Activated CD4-positive, alpha-beta T cell treated with anti-CD3 and anti-CD28 coated beads, Interleukin-2, amount 50 U/mL, for 1 hour (primary cell): ENCODE results near the gene TMEM266.

Source experiments
- DNase-seq: peaks from one replicate; pipeline ENCODE4 v3.0.0-alpha.2; 2020

Gene TMEM266

GRCh38 chr15:76206325-76206976 is 146.7 kb downstream of the TMEM266 start:
- DNase-seq: no peak

DNA sequence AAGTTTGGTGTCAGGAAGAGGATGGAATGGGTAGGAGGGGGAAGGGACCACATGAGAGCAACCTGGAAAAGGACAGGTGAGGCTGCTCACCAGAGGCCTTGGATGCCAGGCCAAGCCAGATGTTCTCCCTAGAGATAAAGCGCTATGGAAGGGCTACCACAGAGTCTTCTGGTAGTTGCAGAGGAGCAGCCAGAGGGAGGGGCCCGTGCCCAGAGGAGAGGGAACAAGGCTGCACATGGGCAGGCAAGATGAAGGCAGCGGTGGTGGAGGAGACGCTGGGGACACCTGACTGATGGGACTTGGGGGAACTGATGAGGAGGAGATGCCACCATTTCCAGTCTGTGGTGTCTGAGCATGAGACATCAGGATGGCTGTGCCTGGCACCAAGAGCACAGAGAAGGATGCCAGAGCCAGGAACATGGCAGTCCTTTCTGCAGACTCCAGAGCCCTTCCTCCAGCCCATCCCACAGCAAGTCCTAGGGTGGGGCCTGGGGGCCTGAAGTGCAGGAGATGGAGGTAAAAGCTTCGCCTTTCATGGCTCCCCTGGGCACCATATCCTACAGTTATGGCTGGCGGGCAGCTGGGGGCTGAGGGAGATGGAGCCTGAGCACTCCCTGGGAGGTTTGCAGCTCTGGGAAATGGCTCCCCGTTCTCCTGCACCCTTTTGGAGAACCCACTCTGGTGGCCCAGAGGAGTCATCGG is 148.4 kb downstream of the TMEM266 start:
- DNase-seq: no peak

DNA sequence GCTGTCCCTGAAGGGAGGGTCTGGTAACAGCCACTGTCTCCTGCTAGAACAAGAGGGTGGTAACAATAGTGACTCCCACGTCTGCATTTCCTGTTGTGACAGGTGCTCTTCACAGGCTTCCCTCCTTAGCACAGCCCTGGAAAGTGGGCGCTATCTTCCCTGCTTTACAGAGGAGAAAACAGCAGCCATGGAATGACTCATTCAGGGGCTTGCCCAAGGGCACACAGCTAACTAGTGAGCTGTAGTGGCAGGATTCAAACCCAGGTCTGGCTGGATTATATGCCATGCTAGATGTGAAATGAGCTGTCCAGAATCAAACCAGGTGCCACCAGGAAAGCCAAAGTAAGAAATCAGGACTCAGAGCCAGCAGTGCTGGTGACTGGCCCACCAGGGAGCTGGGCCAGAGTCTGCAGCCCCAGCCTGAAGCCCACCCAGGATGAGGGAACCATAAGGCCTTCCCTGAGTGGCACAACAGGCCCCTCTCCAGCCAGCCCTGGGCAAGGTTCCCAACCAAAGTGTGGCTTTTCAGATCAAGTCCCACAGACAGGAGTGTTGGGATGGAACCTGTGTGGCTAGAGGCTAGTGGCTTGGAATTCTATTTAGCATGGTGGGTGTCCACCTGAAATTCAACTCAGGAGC is 149.1 kb downstream of the TMEM266 start:
- DNase-seq: no peak

DNA sequence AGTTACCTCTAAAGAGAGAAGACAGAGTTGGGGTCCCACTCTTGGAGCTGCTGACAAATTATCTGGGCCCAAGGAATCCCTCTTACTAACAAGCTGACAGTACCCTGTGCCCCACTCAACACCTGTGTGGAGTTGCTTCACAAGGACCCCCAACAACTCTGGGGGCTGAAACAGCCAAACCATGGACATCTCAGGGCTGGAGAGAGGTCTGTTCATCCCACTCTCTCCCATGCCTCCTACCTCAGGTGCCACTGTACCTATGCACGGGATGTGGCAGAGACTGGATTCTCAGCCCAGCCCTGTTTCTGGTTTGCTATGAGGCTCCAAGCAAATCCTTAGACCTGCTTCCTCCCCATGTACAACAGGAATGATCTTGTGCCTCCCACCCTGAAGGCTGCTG is 149.7 kb downstream of the TMEM266 start:
- DNase-seq: no peak

DNA sequence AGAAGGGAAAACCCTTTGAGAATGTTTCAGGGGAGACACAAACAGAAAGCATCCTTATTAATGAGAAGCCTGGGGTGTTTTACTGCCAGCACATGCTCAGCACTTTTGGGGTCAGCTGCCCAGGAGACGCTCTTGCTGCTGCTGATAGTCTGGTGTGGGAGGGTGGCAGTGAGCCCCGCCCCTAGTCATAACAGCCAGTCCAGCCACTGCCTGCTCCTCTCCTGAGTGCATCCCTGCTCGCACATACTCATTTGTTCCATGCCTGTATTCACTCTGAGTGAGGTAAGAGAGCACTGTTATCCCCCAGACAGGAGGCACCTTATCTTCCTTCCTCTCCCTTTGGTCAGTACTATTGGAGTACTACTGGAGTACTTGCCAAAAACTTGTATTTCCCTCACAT is 150.2 kb downstream of the TMEM266 start:
- no peak for DNase-seq

GRCh38 chr15:76215634-76216033 is 155.8 kb downstream of the TMEM266 start:
- no peak for DNase-seq

GRCh38 chr15:76217029-76217881 is 157.5 kb downstream of the TMEM266 start:
- DNase-seq: no peak

DNA sequence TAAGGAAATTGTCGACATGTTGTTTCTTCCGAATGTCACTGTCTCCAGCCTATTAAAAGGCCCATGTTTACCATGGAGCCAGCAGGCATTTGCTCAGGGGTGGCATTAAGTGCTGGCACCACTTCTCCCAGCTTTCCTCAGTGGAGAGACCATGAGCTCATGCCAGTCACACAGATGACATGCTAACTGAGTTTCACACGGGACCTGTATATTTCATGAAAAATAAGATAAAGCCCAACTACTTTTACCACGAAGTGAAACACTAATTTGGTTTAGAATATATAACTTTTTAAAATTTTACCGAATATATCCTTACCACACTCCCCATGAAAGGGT is 158.1 kb downstream of the TMEM266 start:
- no peak for DNase-seq

GRCh38 chr15:76221085-76221767 is 161.4 kb downstream of the TMEM266 start:
- no peak for DNase-seq

DNA sequence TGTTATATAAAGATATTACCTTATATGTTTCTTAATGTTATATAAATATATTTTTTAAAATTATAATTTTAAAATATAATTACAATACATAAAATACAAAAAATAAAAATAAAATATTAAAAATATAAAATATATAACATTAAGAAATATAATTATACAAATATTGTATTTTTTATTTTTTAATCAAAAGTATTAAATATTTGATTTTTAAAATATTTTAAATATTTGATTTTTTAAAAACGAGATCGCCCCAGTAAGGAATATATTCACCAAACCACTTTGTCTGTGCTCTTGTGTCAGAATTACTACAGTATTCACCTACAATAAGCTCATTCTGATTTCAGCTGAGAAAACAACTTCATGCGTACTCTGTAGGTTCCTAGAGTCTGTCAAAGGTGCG is 162.4 kb downstream of the TMEM266 start:
- no peak for DNase-seq

- DNase-seq: no peak
These were observed 163.7 kb downstream of the TMEM266 start for GRCh38 chr15:76223521-76223920.

- DNase-seq: no peak
These were observed 169.5 kb downstream of the TMEM266 start for GRCh38 chr15:76229266-76229665.

DNA sequence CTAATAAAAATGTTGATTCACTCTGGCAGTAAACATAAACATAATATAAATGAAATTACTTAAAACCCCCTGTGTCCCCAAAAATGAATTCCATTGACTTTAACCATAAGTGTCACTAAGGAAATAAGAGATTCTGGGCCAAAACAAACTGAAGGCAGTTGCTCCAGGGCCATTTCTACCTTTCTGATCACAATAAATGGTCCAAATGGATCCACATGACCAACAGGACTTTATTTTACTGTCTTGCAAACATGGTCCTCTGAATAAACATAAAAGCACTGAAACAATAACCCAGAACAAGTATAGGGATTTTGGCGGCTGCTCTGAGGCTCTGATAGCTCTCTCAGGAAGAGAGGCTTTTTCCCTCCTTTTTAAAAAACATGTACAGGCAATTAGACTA is 174.1 kb downstream of the TMEM266 start:
- no peak for DNase-seq

DNA sequence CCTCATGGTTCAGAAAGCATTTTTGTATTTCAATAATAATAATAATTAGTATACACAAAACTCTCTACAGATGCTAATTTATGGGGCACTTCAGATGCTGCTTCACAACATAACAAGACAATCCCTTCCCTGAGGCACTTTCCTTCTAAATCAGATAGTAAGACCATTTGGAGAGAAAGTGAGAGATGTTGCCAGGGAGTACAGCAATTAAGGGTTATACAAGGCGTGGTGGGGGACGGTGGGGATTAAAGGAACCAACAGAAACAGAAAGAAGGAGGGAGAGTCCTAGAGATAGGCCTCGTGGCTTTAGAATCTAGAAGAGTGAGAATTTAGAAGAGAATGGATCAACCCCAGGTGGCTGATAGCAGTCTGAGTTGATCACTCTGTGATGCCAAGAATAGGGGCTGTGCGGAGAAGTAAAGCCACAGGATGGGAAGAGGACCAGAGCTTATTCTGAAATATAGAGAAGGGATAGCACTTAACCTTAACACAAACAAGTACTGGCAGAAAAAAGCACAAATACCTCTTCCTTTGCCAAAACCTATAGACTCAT is 174.6 kb downstream of the TMEM266 start:
- DNase-seq: no peak

DNA sequence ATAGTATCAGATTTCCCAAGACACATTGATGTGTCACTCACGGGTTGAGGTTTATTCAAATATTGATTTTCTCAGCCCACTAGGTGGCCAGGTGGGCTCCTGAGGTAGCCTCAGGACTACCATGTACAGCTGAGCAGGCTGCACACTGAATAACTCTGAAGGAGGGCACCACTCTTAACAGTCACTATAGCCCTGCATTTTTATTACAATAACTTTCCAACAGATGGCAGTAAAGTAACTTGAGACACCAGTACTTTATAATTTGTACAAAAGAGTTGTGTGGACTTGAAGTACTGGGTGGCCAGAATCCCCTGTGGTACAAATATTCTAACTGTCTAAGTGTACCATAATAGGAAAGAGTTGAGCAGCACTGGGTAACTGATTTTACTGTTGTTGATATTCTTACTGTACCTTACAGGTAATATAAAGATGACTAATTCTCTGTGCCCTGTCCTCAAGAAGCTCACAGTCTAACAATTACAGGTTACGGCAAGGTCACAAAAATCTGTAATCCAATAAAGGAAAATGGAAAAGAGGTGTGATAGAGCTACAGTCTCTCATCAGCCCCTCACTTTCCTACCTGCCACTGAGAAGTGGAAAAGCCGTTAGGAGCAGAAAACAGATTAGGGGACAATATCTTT is 175.5 kb downstream of the TMEM266 start:
- no peak for DNase-seq

DNA sequence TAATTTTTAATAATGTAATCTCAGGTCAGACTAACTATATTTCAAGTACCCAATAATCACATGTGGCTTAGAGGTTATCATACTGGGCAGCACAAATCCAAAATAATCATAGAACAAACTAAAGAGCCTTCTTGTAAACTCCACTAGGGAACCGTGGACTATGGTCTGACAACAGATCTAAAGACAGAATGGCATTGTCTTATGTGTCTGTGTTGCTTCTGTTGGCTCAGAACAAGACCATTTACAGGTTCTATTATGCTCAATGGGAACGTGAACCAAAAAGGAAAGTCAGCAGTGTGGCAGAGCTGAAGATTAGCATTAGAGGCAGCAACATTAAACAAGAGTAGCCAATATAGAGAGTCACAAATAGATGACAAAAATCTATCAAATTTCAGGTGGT is 176.6 kb downstream of the TMEM266 start:
- no peak for DNase-seq

DNA sequence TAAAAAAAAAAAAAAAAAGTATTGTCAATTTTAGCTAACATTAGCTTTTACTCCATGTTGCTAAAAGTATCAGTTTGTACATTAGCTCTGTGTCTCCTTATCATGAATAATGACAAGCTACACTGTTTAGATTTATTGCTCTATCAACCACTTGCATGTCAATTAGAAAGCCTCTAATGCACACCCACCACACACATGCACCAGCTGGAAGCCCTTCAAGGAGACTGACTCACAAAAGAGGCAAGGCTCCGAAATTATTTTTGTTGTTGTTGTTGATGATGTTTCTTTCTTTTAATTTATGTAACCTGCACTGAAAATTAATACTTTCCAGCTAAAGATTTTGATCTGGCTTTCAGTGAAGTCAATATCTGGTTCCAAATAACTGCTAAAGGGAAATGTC is 180.0 kb downstream of the TMEM266 start:
- DNase-seq: no peak

DNA sequence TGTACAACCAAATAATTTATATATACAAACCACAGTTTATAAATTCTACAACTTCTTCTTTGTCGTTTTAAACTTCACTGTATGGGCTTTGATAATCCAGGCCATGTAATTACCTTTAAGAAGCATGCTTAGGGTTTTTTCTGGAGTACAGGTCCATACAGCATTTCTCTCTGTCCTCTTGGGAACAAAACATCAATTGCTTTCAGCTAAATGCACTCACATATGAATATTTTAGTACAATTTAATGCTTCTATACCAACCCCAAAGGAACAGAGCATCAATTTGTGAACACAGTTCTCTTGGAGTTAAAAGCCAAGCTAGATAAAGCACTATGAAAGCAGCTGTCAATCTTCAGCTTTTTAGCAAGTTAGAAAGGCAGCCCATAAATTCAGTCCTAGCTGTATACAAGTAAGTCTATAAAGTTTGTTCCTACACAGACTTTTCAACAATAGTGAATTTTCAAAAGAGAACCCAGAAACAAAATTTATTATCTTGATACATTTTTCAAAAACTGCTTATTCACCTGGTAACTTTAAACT is 185.4 kb downstream of the TMEM266 start:
- DNase-seq: no peak

DNA sequence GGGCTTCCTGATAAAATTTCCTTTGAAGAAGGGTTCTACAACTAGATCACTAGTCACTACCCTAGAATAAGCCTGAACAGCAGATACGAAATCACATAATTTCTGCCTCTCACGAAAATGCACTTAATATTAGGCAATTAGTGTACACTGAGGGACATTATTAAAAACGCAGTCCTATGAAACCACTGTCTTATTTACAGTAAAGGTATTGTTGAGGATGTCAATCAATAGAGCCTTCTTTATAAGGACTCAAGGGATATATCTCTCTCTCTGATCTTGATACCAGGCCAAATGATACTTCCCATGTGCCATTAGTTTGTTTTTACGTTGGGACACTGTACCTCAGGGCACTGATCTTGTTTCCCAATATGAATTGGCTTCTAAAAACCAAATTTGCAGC is 191.9 kb downstream of the TMEM266 start:
- DNase-seq: no peak

GRCh38 chr15:76252249-76252648 is 192.5 kb downstream of the TMEM266 start:
- DNase-seq: no peak

GRCh38 chr15:76253691-76254473 is 194.1 kb downstream of the TMEM266 start:
- no peak for DNase-seq
